Stimulated activated CD8-positive, alpha-beta memory T cell treated with anti-CD3 and anti-CD28 coated beads, Interleukin-7, amount 100 ng/mL, for 24 hours (primary cell): ENCODE results near the gene CD300LB.
"Not testable (repeated sequence)": the region's sequence is repeated elsewhere in the genome, so short reads cannot be mapped to it uniquely, and the experiment has no call there.

Source experiments
- DNase-seq: peaks from one replicate; pipeline ENCODE4 v3.0.0-alpha.2; 2020; ENCODE audit warnings: low read depth

Gene CD300LB

GRCh38 chr17:74493331-74493833 is 37.9 kb downstream of the CD300LB start:
- peak; percentile 53 for DNase-seq

DNA sequence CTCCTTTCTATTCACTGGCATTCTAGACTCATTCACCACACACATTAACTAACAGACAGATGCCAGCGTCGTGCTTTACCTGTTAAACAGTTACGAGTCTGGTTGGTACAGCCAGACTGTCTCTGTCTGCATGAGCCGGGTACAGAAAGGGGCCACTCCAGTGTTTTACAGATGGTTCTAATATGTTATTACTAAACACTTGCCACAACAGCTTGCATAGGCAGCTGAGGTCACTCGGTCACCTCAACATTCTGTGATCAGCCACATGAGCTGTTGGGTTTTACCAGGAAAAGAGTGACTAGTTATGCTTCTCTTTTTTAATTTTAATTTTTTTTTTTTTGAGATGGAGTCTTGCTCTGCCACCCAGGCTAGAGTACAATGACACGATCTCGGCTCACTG is 39.6 kb downstream of the CD300LB start:
- no peak for DNase-seq

DNA sequence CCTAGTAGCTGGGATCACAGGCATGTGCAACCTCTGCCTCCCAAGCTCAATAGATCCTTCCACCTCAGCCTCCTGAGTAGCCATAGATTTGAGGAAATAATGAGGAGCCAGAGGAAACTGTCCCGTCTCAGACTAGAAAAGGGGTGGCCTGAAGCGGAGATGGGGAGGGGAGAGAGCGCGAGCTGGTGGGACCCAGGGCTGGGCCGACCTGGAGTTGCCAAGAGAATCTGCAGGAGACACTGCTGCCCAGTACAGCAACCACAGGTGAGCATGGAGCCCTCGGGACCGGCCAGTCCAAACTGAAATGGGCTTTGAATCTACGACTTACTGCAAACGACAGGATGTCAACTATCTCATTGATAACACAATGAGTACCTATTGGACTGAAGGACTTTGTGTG is 40.6 kb downstream of the CD300LB start:
- DNase-seq = no peak

- not testable (repeated sequence) for DNase-seq
These were observed 43.0 kb downstream of the CD300LB start for GRCh38 chr17:74488276-74488675.

- no peak for DNase-seq
These were observed 45.4 kb downstream of the CD300LB start for GRCh38 chr17:74485841-74486240.

DNA sequence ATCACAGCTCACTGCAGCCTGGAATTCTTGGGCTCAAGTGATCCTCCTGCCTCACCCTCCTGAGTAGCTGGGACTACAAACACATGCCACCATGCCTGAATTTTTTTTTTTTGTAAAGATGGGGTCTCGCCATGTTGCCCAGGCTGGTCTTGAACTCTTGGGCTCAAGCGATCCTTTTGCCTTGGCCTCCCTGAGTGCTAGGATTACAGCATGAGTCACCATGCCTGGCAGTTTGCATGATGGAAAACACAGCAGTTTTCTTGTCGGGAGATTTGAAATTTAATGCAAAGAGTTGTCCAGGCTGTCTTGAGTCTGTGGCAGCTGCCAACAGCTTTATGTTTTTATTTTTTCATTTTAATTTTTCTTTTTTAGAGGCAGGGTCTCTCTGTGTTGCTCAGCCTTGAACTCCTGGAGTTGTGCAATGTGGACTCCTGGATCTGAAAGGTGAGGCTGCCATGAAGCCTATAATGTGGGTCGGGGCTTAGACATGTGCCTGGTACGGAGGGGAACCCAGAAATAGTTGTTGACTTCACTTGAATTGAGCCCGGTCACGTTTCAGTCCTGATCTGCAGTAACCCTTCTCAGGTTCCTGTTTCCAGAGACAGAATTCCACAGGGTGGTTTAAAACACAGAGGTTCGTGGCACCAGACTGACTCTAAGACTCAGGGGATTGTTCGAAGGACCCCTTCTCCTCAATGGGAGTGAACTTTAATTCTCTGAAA is 46.1 kb downstream of the CD300LB start:
- DNase-seq = no peak

GRCh38 chr17:74484066-74484465 is 47.2 kb downstream of the CD300LB start:
- no peak for DNase-seq

GRCh38 chr17:74481621-74482020 is 49.7 kb downstream of the CD300LB start:
- DNase-seq = no peak

DNA sequence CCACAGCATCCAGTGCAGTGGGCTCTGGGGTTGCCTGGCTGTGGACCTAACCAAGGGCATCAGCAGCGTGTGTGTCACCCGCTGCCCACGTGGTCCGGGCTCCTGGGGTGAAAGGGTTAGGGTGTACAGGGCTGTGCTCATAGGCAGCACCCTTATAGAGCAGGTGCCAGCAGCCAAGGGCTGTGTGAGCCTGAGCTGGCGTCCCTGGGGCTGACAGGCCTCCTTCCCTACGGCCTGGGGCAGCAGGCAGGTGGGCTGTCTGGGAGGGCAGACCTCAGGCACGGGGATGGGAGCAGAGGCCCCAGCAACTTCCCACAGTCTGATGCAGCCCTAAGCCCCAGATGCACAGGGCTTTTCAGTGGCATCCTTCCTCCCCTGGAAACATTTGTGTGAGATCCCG is 51.0 kb downstream of the CD300LB start:
- DNase-seq = no peak

GRCh38 chr17:74478420-74479100 is 52.7 kb downstream of the CD300LB start:
- DNase-seq = no peak

DNA sequence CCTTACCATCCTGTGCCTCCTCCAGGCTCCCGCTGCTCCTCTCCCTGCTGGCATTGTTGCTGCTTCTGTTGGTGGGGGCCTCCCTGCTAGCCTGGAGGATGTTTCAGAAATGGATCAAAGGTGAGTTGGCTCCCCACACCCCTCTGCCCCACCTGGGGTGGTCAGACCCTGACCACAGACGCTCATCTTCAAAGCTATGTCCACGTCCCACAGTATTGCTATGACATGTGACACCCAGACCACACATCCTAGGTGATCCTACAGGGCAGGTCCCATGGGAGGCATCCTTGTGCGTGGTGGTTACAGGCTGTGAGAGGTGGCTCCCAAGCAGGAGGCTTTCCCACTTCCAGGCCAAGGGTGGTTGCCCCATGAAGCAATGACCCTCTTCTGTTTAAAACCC is 53.9 kb downstream of the CD300LB start:
- no peak for DNase-seq

- no peak for DNase-seq
These were observed 56.1 kb downstream of the CD300LB start for GRCh38 chr17:74475189-74475588.

- no peak for DNase-seq
These were observed 57.1 kb downstream of the CD300LB start for GRCh38 chr17:74474043-74474792.

DNA sequence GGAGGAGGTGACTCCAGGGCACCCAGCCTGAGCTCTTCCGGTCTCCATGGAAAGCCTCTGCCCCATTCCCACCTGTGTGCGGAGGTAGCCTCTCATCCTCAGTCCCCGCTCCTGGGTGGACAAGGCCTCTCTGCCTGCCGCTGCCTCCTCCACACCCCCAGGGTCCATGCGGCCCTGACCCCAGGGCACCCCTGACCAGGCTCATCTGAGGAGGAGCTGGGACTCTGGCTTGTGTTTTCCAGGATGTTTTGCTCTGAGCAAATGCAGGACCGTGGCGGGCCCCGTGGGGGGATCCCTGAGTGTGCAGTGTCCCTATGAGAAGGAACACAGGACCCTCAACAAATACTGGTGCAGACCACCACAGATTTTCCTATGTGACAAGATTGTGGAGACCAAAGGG is 58.0 kb downstream of the CD300LB start:
- DNase-seq = no peak

DNA sequence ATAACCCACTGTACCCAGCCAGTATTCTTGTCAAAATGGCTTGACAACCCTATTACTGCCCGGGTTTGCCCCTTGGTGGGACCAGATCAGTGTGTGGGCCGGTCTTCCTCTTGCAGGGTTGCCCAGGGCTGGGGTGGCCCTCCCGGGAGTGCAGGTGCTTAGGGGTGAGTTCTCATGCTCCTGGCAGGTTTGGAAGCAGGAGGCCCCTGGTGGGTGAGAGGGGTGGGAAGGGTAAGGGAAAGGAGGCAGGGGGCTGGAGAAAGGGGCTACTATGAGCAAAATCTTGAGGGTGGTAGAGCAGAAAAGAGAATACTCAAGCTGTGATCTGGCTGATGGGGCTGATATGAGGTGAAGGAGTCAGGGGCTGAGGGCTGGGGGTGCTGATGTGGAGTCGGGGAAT is 58.4 kb downstream of the CD300LB start:
- no peak for DNase-seq

DNA sequence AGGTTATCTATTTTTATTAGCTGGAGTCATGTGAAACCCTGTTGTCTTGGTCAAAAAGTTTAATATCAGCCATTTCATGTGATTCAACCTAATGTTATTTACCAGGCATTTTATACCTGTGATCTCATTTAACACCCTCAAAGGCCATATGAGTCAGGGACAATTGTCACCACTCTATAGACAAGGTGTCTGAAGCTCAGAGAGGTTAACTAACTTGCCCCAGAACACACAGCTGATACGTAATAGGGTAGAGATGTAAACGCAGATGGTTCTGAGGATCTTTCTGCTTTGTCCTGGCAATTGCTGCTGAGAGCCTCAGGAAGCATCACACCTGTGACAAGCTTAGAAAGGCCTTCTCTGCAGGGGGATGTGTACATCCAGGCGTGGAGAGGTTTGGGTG is 59.9 kb downstream of the CD300LB start:
- DNase-seq = no peak
